ENCODE data around the gene NFX1. TPM values are rescaled to one million over a fixed set of nuclear protein-coding genes. Genes with fewer than 3 reads are reported as not detected.
A peak's percentile ranks its signal among the peaks of the same experiment; 100 is the strongest.

The NFX1 gene
- total and polyA plus RNA-seq, 9 of the 15 experiments (the other 6 are each of a cell fraction or from before 2014, with no cell fraction given): 8.8 to 38.9 (median 26.8) TPM

- H3K27me3 ChIP-seq (ENCODE audit: control insufficient read depth in 2 of 2, insufficient read depth in 2 of 2, low read length in 2 of 2): no peaks in the 10 kb centered on the region
- ChIA-PET CTCF (ENCODE audit: low intra/inter-chr PET ratio) (interaction anchor here (0.6 to 1.2 kb wide), 2 partner anchors 126 to 186 kb away, joined by 3 to 6 read pairs; no protein-coding TSS in a partner anchor), POLR2A (interaction anchor here (0.7 kb wide), 2 partner anchors 10 to 19 kb away, joined by 3 read pairs; no protein-coding TSS in a partner anchor)
- no peaks in the 10 kb centered on the region for H4K20me1 ChIP-seq (replicated peaks; ENCODE audit: control insufficient read depth, insufficient read depth, low read length)
- H3K79me2 ChIP-seq (ENCODE audit: control insufficient read depth, insufficient read depth, low read length): no peaks in the 10 kb centered on the region
- DNase-seq (ENCODE audit: extremely low read depth in 1 of 4, low spot score in 3 of 4) (peak; percentile 76 to 87 (median 78)), ATAC-seq (peak; percentile 96), FAIRE-seq (peak; percentile 87)
- intact Hi-C loops (cut with micrococcal nuclease) (loop anchor here (5.0 kb wide), 1 partner anchor 37 kb away; no protein-coding TSS in a partner anchor), in situ Hi-C loops (cut with MboI) (no loop called here)
- BruUV-seq (replicated peaks): no TSS peak
- peak overlapping the region; percentile 88 for H2AFZ ChIP-seq (ENCODE audit: low read depth, low read length)
- H3K9ac ChIP-seq (ENCODE audit: insufficient read depth in 1 of 2, low read depth in 2 of 2, low read length in 2 of 2): peak overlapping the region in 1 of 2 experiments; percentile 83; a peak in 2 of 4 replicates
- no peaks in the 10 kb centered on the region for H3K9me1 ChIP-seq (ENCODE audit: control insufficient read depth, insufficient read depth, low read length)
- H3K4me1 ChIP-seq (replicated peaks in 1 of 2; ENCODE audit: control insufficient read depth in 2 of 2, insufficient read depth in 2 of 2, low read length in 2 of 2): peaks cover 19 to 32% of the 10 kb centered on the region in 2 experiments; a peak in 4 of 5 replicates
- no peak overlapping the region for H3K4me3 ChIP-seq
- H3K36me3 ChIP-seq (ENCODE audit: control insufficient read depth, insufficient read depth, low read length): no peaks in the 10 kb centered on the region
- WGBS (ENCODE audit: insufficient coverage, low coverage, missing lambda C conversion rate): 9% methylated on average over 7 of the region's 9 CpGs
- H3K27ac ChIP-seq (ENCODE audit: extremely low read depth, low read depth, low read length): no peak overlapping the region
- H3K9me3 ChIP-seq (replicated peaks; ENCODE audit: control insufficient read depth, insufficient read depth, low read depth, low read length): no peaks in the 10 kb centered on the region
- peak overlapping the region; percentile 39; the same call in 1 of the 2 replicates for H3K4me2 ChIP-seq (ENCODE audit: insufficient read depth, low read length)
- TF ChIP-seq ZNF511 (CRISPR knock-in tag; IDR thresholded peaks at IDR 0.05) (no peak), MAZ (CRISPR knock-in tag; conservative IDR thresholded peaks at IDR 0.05 in 1 of 2, IDR thresholded peaks at IDR 0.05 in 1 of 2) (0 out of 4 replicates have a peak, but pooled peaks of 1 of the 2 experiments have one; percentile 33), BHLHE40 (IDR thresholded peaks at IDR 0.05; ENCODE audit: low read length) (no peak), PRDM10 (IDR thresholded peaks at IDR 0.05; ENCODE audit: partially characterized antibody) (no peak), ATF2 (CRISPR knock-in tag; IDR thresholded peaks at IDR 0.05) (no peak), CREM (IDR thresholded peaks at IDR 0.05; ENCODE audit: low read depth) (0 out of 2 replicates have a peak, but pooled peaks have one; percentile 7), SOX6 (IDR thresholded peaks at IDR 0.05) (peak; percentile 61; the same call in 1 of the 2 replicates), CCNT2 (IDR thresholded peaks at IDR 0.05; ENCODE audit: borderline replicate concordance, extremely low read depth, insufficient read length, low read depth, low read length) (no peak), CHD1 (IDR thresholded peaks at IDR 0.05; ENCODE audit: low read length) (no peak), PATZ1 (CRISPR knock-in tag; IDR thresholded peaks at IDR 0.05; ENCODE audit: borderline replicate concordance) (no peak), SMC3 (conservative IDR thresholded peaks at IDR 0.05; ENCODE audit: insufficient read depth, low read depth, low read length) (peak; percentile 39; the same call in 1 of the 2 replicates), ELF1 (tag; IDR thresholded peaks at IDR 0.05) (no peak), MBD2 (IDR thresholded peaks at IDR 0.05; ENCODE audit: borderline replicate concordance, low read depth) (no peak), HLTF (IDR thresholded peaks at IDR 0.05) (no peak)
Observed at GRCh38 chr9:33415501-33416038, 125.3 kb downstream of the NFX1 start.

Measured in K562 (cell line).